ENCODE results near the gene TIAM1.

TIAM1 gene

GRCh38 chr21:31164713-31165694, 179.1 kb downstream of the TIAM1 start:
- no peak for FAIRE-seq

GRCh38 chr21:31162827-31163226, 181.2 kb downstream of the TIAM1 start:
- no peak for FAIRE-seq

GRCh38 chr21:31162079-31162699, 181.9 kb downstream of the TIAM1 start:
- FAIRE-seq = no peak

- FAIRE-seq = no peak
Measured at GRCh38 chr21:31161157-31161556, 182.9 kb downstream of the TIAM1 start.

- FAIRE-seq = no peak
Measured at GRCh38 chr21:31159808-31160207, 184.3 kb downstream of the TIAM1 start.

- no peak for FAIRE-seq
Measured at GRCh38 chr21:31158789-31159581, 185.1 kb downstream of the TIAM1 start.

- no peak for FAIRE-seq
Measured at GRCh38 chr21:31157756-31158155, 186.3 kb downstream of the TIAM1 start.

- FAIRE-seq = no peak
Measured at GRCh38 chr21:31156662-31157061, 187.4 kb downstream of the TIAM1 start.

- FAIRE-seq = no peak
Measured at GRCh38 chr21:31156169-31156568, 187.9 kb downstream of the TIAM1 start.

- FAIRE-seq = no peak
Measured at GRCh38 chr21:31151156-31152045, 192.7 kb downstream of the TIAM1 start.

- no peak for FAIRE-seq
Measured at GRCh38 chr21:31145274-31145673, 198.8 kb downstream of the TIAM1 start.

- FAIRE-seq = no peak
Measured at GRCh38 chr21:31143036-31143435, 201.0 kb downstream of the TIAM1 start.

GRCh38 chr21:31142600-31142999, 201.5 kb downstream of the TIAM1 start:
- no peak for FAIRE-seq

GRCh38 chr21:31141389-31142000, 202.6 kb downstream of the TIAM1 start:
- no peak for FAIRE-seq

GRCh38 chr21:31140676-31141075, 203.4 kb downstream of the TIAM1 start:
- no peak for FAIRE-seq

GRCh38 chr21:31140025-31140424, 204.0 kb downstream of the TIAM1 start:
- no peak for FAIRE-seq

GRCh38 chr21:31137960-31138359, 206.1 kb downstream of the TIAM1 start:
- no peak for FAIRE-seq

GRCh38 chr21:31136891-31137290, 207.2 kb downstream of the TIAM1 start:
- FAIRE-seq = no peak

- FAIRE-seq = no peak
Measured at GRCh38 chr21:31135531-31136184, 208.4 kb downstream of the TIAM1 start.

- FAIRE-seq = no peak
Measured at GRCh38 chr21:31133243-31133830, 210.7 kb downstream of the TIAM1 start.

Data from endometrium (tissue), 2 donors.